Stromal cell of bone marrow (primary cell): ENCODE data around the gene CD48.
"Not testable (repeated sequence)": the region's sequence is repeated elsewhere in the genome, so short reads cannot be mapped to it uniquely, and the experiment has no call there.

Experiments
- DNase-seq: peaks from one replicate; pipeline ENCODE4 v3.0.0-alpha.2; 2012; ENCODE audit warnings: low read depth

CD48 gene

GRCh38 chr1:160652924-160653619 is 58.5 kb downstream of the CD48 start:
- no peak for DNase-seq

GRCh38 chr1:160652065-160652641 is 59.5 kb downstream of the CD48 start:
- DNase-seq = not testable (repeated sequence)

GRCh38 chr1:160651433-160652064 is 60.1 kb downstream of the CD48 start:
- no peak for DNase-seq

- no peak for DNase-seq
These were observed 64.3 kb downstream of the CD48 start for GRCh38 chr1:160647329-160647720.

- DNase-seq = no peak
These were observed 64.8 kb downstream of the CD48 start, which contains the start of gene SLAMF1 for GRCh38 chr1:160646711-160647328. TSS of gene SLAMF1 (minus strand) at chr1:160647044. CDS start at chr1:160646945, 99 bp downstream.

- DNase-seq = no peak
These were observed 65.4 kb downstream of the CD48 start for GRCh38 chr1:160646180-160646579.

GRCh38 chr1:160645386-160646130 is 66.1 kb downstream of the CD48 start:
- DNase-seq = no peak

- DNase-seq = no peak
These were observed 67.2 kb downstream of the CD48 start for GRCh38 chr1:160644399-160644798.

- no peak for DNase-seq
These were observed 68.5 kb downstream of the CD48 start for GRCh38 chr1:160643138-160643537.

- DNase-seq = no peak
These were observed 69.4 kb downstream of the CD48 start for GRCh38 chr1:160642281-160642644.

- no peak for DNase-seq
These were observed 70.0 kb downstream of the CD48 start for GRCh38 chr1:160641323-160642280.

- DNase-seq = no peak
These were observed 71.1 kb downstream of the CD48 start for GRCh38 chr1:160640359-160641123.

GRCh38 chr1:160639652-160640051 is 72.0 kb downstream of the CD48 start:
- no peak for DNase-seq

- no peak for DNase-seq
These were observed 72.7 kb downstream of the CD48 start for GRCh38 chr1:160638926-160639325.

- no peak for DNase-seq
These were observed 73.1 kb downstream of the CD48 start for GRCh38 chr1:160638540-160638857.

GRCh38 chr1:160637821-160638539 is 73.6 kb downstream of the CD48 start:
- DNase-seq = no peak

- DNase-seq = no peak
These were observed 74.6 kb downstream of the CD48 start for GRCh38 chr1:160637065-160637464.

- no peak for DNase-seq
These were observed 75.1 kb downstream of the CD48 start for GRCh38 chr1:160636547-160636946.

- DNase-seq = no peak
These were observed 75.5 kb downstream of the CD48 start for GRCh38 chr1:160636076-160636475.
